ENCODE results near the gene DHCR24.

Gene DHCR24

GRCh38 chr1:54846301-54846700 lies 40.7 kb downstream of the DHCR24 start:
- TF ChIP-seq TAF1 (IDR thresholded peaks at IDR 0.05; ENCODE audit: low read depth), result no peak
- no peak for TF ChIP-seq RAD21 (IDR thresholded peaks at IDR 0.05; ENCODE audit: low read depth)

GRCh38 chr1:54845772-54846171 lies 41.2 kb downstream of the DHCR24 start:
- TF ChIP-seq REST (IDR thresholded peaks at IDR 0.05; ENCODE audit: low read depth) (no peak), TAF1 (IDR thresholded peaks at IDR 0.05; ENCODE audit: low read depth) (no peak), CEBPB (IDR thresholded peaks at IDR 0.05) (no peak), FOXM1 (IDR thresholded peaks at IDR 0.05; ENCODE audit: borderline replicate concordance, low read depth) (no peak), NFIC (IDR thresholded peaks at IDR 0.05) (no peak), CREB1 (IDR thresholded peaks at IDR 0.05; ENCODE audit: low read depth) (no peak), ZBTB7A (IDR thresholded peaks at IDR 0.05; ENCODE audit: low read depth) (no peak), USF1 (IDR thresholded peaks at IDR 0.05) (no peak)

- TF ChIP-seq TCF12 (IDR thresholded peaks at IDR 0.05; ENCODE audit: low read depth) (no peak), USF1 (IDR thresholded peaks at IDR 0.05) (no peak), EGR1 (IDR thresholded peaks at IDR 0.05) (no peak), ZBTB7A (IDR thresholded peaks at IDR 0.05; ENCODE audit: low read depth) (no peak), EP300 (IDR thresholded peaks at IDR 0.05; ENCODE audit: borderline replicate concordance) (no peak), YY1 (IDR thresholded peaks at IDR 0.05; ENCODE audit: low read depth) (no peak), TEAD4 (IDR thresholded peaks at IDR 0.05) (no peak), CEBPB (IDR thresholded peaks at IDR 0.05) (no peak)
Observed at GRCh38 chr1:54844564-54844963, 42.4 kb downstream of the DHCR24 start.

- TF ChIP-seq FOXM1 (IDR thresholded peaks at IDR 0.05; ENCODE audit: borderline replicate concordance, low read depth), result no peak
- TF ChIP-seq MAX (IDR thresholded peaks at IDR 0.05), result no peak
- TF ChIP-seq TCF12 (IDR thresholded peaks at IDR 0.05; ENCODE audit: low read depth), result no peak
- no peak for TF ChIP-seq YY1 (IDR thresholded peaks at IDR 0.05; ENCODE audit: low read depth)
- TF ChIP-seq USF1 (IDR thresholded peaks at IDR 0.05), result no peak
- no peak for TF ChIP-seq ZBTB7A (IDR thresholded peaks at IDR 0.05; ENCODE audit: low read depth)
- no peak for TF ChIP-seq EGR1 (IDR thresholded peaks at IDR 0.05)
- TF ChIP-seq TAF1 (IDR thresholded peaks at IDR 0.05; ENCODE audit: low read depth), result no peak
- no peak for TF ChIP-seq CEBPB (IDR thresholded peaks at IDR 0.05)
Observed at GRCh38 chr1:54843449-54843848, 43.5 kb downstream of the DHCR24 start.

GRCh38 chr1:54842963-54843362 lies 44.0 kb downstream of the DHCR24 start:
- TF ChIP-seq YY1 (IDR thresholded peaks at IDR 0.05; ENCODE audit: low read depth), result no peak
- no peak for TF ChIP-seq RAD21 (IDR thresholded peaks at IDR 0.05; ENCODE audit: low read depth)
- TF ChIP-seq TAF1 (IDR thresholded peaks at IDR 0.05; ENCODE audit: low read depth), result no peak
- no peak for TF ChIP-seq TEAD4 (IDR thresholded peaks at IDR 0.05)
- no peak for TF ChIP-seq ZBTB7A (IDR thresholded peaks at IDR 0.05; ENCODE audit: low read depth)
- no peak for TF ChIP-seq NFIC (IDR thresholded peaks at IDR 0.05)
- TF ChIP-seq FOXM1 (IDR thresholded peaks at IDR 0.05; ENCODE audit: borderline replicate concordance, low read depth), result no peak
- TF ChIP-seq USF1 (IDR thresholded peaks at IDR 0.05), result no peak
- no peak for TF ChIP-seq EP300 (IDR thresholded peaks at IDR 0.05; ENCODE audit: borderline replicate concordance)
- TF ChIP-seq CEBPB (IDR thresholded peaks at IDR 0.05), result no peak
- no peak for TF ChIP-seq MAX (IDR thresholded peaks at IDR 0.05)
- TF ChIP-seq CREB1 (IDR thresholded peaks at IDR 0.05; ENCODE audit: low read depth), result no peak
- TF ChIP-seq TCF12 (IDR thresholded peaks at IDR 0.05; ENCODE audit: low read depth), result no peak
- no peak for TF ChIP-seq EGR1 (IDR thresholded peaks at IDR 0.05)
- TF ChIP-seq REST (IDR thresholded peaks at IDR 0.05; ENCODE audit: low read depth), result no peak

Data from Ishikawa (cell line).